Panc1 (cell line): ENCODE results near the gene APOBEC2. TPM values are rescaled to one million over a fixed set of nuclear protein-coding genes. Genes with fewer than 3 reads are reported as not detected.

Experiments used
- ATAC-seq: fragments of 200-7000 bp; cut with Tn5 transposase; 2 replicates; pipeline ENCODE4 v1.9.1; 2020; ENCODE audit warnings: mild to moderate bottlenecking, moderate library complexity
- BruUV-seq: library from RNA; stranded (reverse); fragments of 400-500 nt; replicated peaks from 2 replicates; lab custom pipeline; 2021; lab: Mats Ljungman, UMichigan
- CTCF ChIA-PET: fragments of 300-600 bp; sonication (Branson Sonifier 250); formaldehyde crosslinking; loops from one replicate; lab custom pipeline; 2022; ENCODE audit warnings: antibody characterized with exemption; lab: Charles Lee
- POLR2A ChIA-PET: fragments of 300-600 bp; sonication (Branson Sonifier 250); formaldehyde crosslinking; loops from one replicate; lab custom pipeline; 2022; ENCODE audit warnings: antibody characterized with exemption; lab: Charles Lee
- DNase-seq: peaks from one replicate; pipeline ENCODE4 v3.0.0-alpha.2; 2010; ENCODE audit warnings: low read depth, low spot score
- H3K27ac ChIP-seq: 2 replicates; pipeline ENCODE4 v1.5.1; 2011; ENCODE audit warnings: mild to moderate bottlenecking, low read length, inconsistent platforms
- H3K27me3 ChIP-seq: fragments of 200-500 bp; sonication (Bioruptor generic); 2 replicates; pipeline ENCODE4 v1.6.0; 2014; ENCODE audit warnings: low read length, inconsistent platforms; ENCODE audit not compliant: control insufficient read depth, insufficient read depth
- H3K36me3 ChIP-seq: fragments of 200-500 bp; sonication (Bioruptor generic); 2 replicates; pipeline ENCODE4 v1.5.1; 2014; ENCODE audit warnings: inconsistent platforms, mild to moderate bottlenecking, low read length, moderate library complexity; ENCODE audit not compliant: control insufficient read depth, insufficient read depth
- H3K4me1 ChIP-seq: 2 replicates; pipeline ENCODE4 v1.5.1; 2011; ENCODE audit warnings: inconsistent platforms, mild to moderate bottlenecking, low read length, moderate library complexity; ENCODE audit not compliant: control insufficient read depth, insufficient read depth
- H3K4me3 ChIP-seq, 2 experiments: 2 replicates each; pipeline ENCODE4 v1.5.1; 2011 to 2012; ENCODE audit warnings: low read depth in 2 of 2, low read length in 2 of 2, mild to moderate bottlenecking in 2 of 2, inconsistent platforms in 1 of 2, moderate library complexity in 1 of 2
- H3K9me3 ChIP-seq: fragments of 200-500 bp; sonication (Bioruptor generic); 2 replicates; pipeline ENCODE4 v1.5.1; 2014; ENCODE audit warnings: low read depth, mild to moderate bottlenecking, inconsistent platforms, low read length, moderate library complexity; ENCODE audit not compliant: control insufficient read depth, insufficient read depth
- CTCF ChIP-seq: fragments of 450-650 bp; IDR thresholded peaks from 2 replicates; pipeline ENCODE4 v1.5.1; 2017; ENCODE audit warnings: mild to moderate bottlenecking
- REST ChIP-seq, 2 experiments: IDR thresholded peaks; 2 replicates each; pipeline ENCODE4 v1.6.1; 2011 to 2012; ENCODE audit warnings: low read depth in 2 of 2, control low read depth in 1 of 2, low read length in 1 of 2, mild to moderate bottlenecking in 1 of 2, moderate library complexity in 1 of 2; ENCODE audit not compliant: insufficient read depth in 1 of 2
- SIN3A ChIP-seq: IDR thresholded peaks from 2 replicates; pipeline ENCODE4 v1.6.1; 2012; ENCODE audit warnings: low read depth, mild to moderate bottlenecking, low read length, moderate library complexity, borderline replicate concordance; ENCODE audit not compliant: insufficient read depth
- TCF7L2 ChIP-seq: IDR thresholded peaks from 2 replicates; pipeline ENCODE4 v1.6.1; 2011; ENCODE audit warnings: mild to moderate bottlenecking, low read depth, low read length, inconsistent platforms
- in situ Hi-C: cut with HindIII; loops from 2 replicates; pipeline ENCODE4 v1.10.0; 2016; ENCODE audit warnings: low sequenced_read_pairs, low pct_unique_long_range_greater_than_20kb
- intact Hi-C: fragments of 100-400 bp; cut with micrococcal nuclease; formaldehyde crosslinking; loops from one replicate; pipeline ENCODE4 v1.10.0; 2022; ENCODE audit not compliant: unreplicated experiment
- total RNA-seq: library from RNA; stranded (reverse); gene quantifications from one replicate; pipeline ENCODE4 v1.2.1, GENCODE V29; 2021; ENCODE audit not compliant: unreplicated experiment

The APOBEC2 gene
- total RNA-seq, 1 experiment from 2014 or later, result not detected

- in situ Hi-C loops (no loop called here), intact Hi-C loops (loop anchor here (1.0 kb wide), 1 partner anchor 132 kb away; no protein-coding TSS in a partner anchor)
- ATAC-seq, result no peak
- TF ChIP-seq SIN3A, result no peak
- TF ChIP-seq CTCF, result no peak
- no peak; the same call in 1 of the 2 replicates for TF ChIP-seq TCF7L2
- POLR2A ChIA-PET, result no interaction called here
- H3K27ac ChIP-seq, result peak overlapping the region; percentile 91
- peak overlapping the region; percentile 14 to 55; a peak in 3 of 4 replicates for H3K4me3 ChIP-seq
- BruUV-seq, result no TSS peak
- H3K9me3 ChIP-seq, result no peaks in the 10 kb centered on the region
- CTCF ChIA-PET, result interaction anchor here (0.7 to 1.1 kb wide), 3 partner anchors 30 to 130 kb away, joined by 3 to 4 read pairs (median 3); no protein-coding TSS in a partner anchor
- H3K4me1 ChIP-seq, result peaks cover 26% of the 10 kb centered on the region
- H3K27me3 ChIP-seq, result no peaks in the 10 kb centered on the region
- DNase-seq, result no peak
- H3K36me3 ChIP-seq, result no peaks in the 10 kb centered on the region
These were observed 25.8 kb upstream of the APOBEC2 start for GRCh38 chr6:41027241-41027640.

- Histone ChIP-seq H3K36me3 (no peaks in the 10 kb centered on the region), H3K27me3 (no peaks in the 10 kb centered on the region), H3K4me1 (peaks cover 20% of the 10 kb centered on the region), H3K9me3 (no peaks in the 10 kb centered on the region), H3K27ac (peak overlapping the region; percentile 91), H3K4me3 (peak overlapping the region; percentile 14 to 55; a peak in 3 of 4 replicates)
- peak; percentile 93 for ATAC-seq
- in situ Hi-C loops, result no loop called here
- intact Hi-C loops, result loop anchor here (1.0 kb wide), 1 partner anchor 133 kb away; no protein-coding TSS in a partner anchor
- ChIA-PET POLR2A (interaction anchor here (0.7 kb wide), 1 partner anchor 71 kb away, joined by 3 read pairs; no protein-coding TSS in a partner anchor), CTCF (interaction anchor here (0.7 to 1.1 kb wide), 4 partner anchors 19 to 131 kb away, joined by 3 to 4 read pairs (median 4); no protein-coding TSS in a partner anchor)
- BruUV-seq, result no TSS peak
- TF ChIP-seq TCF7L2 (no peak), CTCF (peak; percentile 97)
- DNase-seq, result no peak
These were observed 25.0 kb upstream of the APOBEC2 start for GRCh38 chr6:41027799-41028560.

GRCh38 chr6:41028561-41029412 is 24.2 kb upstream of the APOBEC2 start:
- Histone ChIP-seq H3K4me1 (peaks cover 19% of the 10 kb centered on the region), H3K27me3 (no peaks in the 10 kb centered on the region), H3K9me3 (no peaks in the 10 kb centered on the region), H3K27ac (peak overlapping the region; percentile 91), H3K36me3 (no peaks in the 10 kb centered on the region), H3K4me3 (no peak overlapping the region; a peak in 1 of 4 replicates)
- BruUV-seq, result no TSS peak
- POLR2A ChIA-PET, result interaction anchor here (0.7 kb wide), 1 partner anchor 72 kb away, joined by 3 read pairs; no protein-coding TSS in a partner anchor
- CTCF ChIA-PET, result interaction anchor here (1.0 kb wide), 1 partner anchor 19 kb away, joined by 4 read pairs; no protein-coding TSS in a partner anchor
- DNase-seq (no peak), ATAC-seq (peak; percentile 27)
- in situ Hi-C loops, result no loop called here
- no peak for TF ChIP-seq REST (IDR thresholded peaks at IDR 0.05; ENCODE audit: insufficient read depth in 1 of 2, low read depth in 2 of 2, low read length in 1 of 2)
- intact Hi-C loops, result no loop called here
